Measurements from ENCODE around the gene RETREG2.
"Not testable (repeated sequence)": the region's sequence is repeated elsewhere in the genome, so short reads cannot be mapped to it uniquely, and the experiment has no call there.

Gene RETREG2

DNA sequence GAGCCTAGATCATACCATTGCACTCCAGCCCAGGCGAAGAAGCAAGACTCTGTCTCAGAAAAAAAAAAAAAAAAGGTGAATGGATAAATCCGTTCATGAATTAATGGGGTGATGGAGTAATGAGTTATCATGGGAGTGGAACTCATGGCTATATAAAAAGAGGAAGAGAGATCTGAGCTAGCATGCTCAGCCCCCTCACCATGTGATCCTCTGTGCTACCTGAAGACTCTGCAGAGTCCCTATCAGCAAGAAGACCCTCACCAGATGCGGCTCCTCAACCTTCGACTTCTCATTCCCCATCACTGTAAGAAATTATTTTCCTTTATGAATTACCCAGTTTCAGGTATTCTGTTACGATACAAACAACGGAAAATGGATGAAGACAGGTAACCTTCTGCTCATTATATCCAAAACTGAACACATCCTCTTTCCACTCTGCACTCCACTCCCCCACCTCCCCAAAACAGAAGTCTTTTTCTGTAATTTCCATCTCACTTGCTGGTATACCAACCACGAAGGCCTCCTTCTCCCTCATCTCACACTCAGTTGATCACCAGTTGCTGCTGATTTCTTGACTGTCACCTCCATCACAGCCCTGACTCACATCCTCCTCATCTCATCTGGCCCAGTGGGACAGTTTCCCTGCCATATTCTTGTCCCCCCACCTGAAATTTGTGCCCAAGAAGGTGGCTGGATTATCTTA is 8.8 kb downstream of the RETREG2 start:
- DNase-seq (ENCODE audit: low read depth in 2 of 2, low spot score in 1 of 2) = no peak

DNA sequence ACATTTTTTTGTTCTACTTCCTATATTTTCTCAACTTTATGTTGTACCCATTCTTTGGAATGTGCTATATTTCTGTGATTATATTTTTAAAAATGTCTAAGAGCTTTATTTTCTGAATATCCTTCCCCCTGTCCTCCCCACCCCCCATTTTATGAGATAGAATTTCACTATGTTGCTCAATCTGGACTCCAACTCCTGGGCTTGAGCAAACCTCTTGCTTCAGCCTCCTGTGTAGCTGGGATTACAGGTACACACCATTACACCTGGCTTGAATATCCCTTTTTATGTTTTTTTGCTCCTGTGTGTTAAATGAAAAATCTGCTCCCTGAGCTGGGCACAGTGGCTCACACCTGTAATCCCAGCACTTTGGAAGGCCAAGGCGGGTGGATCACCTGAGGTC is 19.3 kb downstream of the RETREG2 start:
- DNase-seq (ENCODE audit: low read depth in 2 of 2, low spot score in 1 of 2) = no peak

DNA sequence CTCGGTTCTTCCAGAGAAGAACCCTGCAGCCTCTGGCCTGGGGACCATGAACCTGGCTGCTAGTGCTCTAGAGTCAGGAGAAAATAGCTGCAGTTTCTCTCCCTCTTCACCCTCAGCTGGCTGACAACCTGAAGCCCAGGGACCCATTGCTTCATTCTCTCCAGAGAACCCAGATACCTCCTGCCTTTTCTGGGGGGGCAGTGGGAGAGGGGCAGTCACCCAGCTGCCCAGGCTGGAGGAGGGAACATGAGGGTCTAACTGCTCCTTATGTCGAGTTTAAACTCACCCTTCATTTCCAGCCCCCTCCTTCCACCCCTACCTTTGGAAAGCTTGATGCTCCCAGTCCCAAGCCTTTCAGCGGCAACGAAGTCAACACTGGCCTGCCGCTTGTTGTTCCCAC is 20.9 kb downstream of the RETREG2 start:
- no peak for DNase-seq (ENCODE audit: low read depth in 2 of 2, low spot score in 1 of 2)

DNA sequence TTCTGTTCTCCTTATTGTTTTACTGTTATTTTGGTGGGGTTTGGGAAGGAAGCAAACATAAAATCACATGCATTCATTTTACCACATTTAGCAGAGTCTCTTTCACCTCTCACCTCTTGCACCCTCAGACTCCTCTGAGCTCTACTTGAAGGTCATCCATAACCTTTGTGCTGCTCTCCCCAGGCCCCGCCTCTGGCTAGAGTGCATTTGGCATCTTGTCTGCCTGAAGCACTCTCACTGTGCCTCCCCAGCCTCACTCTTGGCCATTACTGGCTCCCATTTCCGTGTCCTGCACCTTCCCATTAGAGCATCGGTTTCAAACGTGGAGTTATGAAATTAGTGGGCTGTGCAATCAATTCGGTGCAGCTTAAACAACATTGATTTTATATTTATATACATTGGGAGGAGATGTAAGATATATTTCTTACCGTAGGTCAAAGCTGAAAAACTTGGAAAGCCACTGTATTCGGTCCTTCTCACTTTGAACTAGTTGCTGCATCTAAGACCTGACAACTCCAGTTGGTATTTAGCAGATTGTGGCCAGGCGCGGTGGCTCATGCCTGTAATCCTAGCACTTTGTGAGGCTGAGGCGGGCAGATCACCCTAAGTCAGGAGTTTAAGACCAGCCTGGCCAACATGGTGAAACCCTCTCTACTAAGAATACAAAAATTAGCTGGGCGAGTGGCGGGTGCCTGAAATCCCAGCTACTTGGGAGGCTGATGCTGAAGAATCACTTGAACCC is 21.6 kb downstream of the RETREG2 start:
- DNase-seq (ENCODE audit: low read depth in 2 of 2, low spot score in 1 of 2) = no peak

DNA sequence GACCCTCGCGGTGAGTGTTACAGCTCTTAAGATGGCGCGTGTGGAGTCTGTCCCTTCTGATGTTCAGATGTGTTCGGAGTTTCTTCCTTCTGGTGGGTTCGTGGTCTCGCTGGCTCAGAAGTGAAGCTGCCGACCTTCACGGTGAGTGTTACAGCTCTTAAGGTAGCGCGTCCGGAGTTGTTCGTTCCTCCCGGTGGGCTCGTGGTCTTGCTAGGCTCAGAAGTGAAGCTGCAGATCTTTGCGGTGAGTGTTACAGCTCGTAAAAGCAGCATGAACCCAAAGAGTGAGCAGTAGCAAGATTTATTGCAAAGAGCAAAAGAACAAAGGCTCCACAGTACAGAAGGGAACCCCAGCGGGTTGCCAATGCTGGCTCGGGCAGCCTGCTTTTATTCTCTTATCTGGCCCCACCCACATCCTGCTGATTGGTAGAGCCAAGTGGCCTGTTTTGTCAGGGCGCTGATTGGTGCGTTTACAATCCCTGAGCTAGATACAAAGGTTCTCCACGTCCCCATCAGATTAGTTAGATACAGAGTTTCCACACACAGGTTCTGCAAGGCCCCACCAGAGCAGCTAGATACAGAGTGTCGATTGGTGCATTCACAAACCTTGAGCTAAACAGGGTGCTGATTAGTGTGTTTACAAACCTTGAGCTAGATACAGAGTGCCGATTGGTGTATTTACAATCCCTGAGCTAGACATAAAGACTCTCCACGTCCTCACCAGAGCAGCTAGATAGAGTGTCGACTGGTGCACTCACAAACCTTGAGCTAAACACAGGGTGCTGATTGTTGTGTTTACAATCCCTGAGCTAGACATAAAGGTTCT is 22.6 kb downstream of the RETREG2 start:
- not testable (repeated sequence) for DNase-seq (ENCODE audit: low read depth in 2 of 2, low spot score in 1 of 2)

DNA sequence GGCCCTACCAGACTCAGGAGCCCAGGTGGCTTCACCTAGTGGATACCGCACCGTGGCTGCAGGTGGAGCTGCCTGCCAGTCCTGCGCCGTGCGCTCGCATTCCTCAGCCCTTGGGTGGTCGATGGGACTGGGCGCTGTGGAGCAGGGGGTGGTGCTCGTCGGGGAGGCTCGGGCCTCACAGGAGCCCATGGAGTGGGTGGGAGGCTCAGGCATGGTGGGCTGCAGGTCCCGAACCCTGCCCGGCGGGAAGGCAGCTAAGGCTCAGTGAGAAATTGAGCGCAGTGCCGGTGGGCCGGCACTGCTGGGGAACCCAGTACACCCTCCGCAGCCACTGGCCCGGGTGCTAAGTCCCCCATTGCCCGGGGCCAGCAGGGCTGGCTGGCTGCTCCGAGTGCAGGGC is 23.3 kb downstream of the RETREG2 start:
- not testable (repeated sequence) for DNase-seq (ENCODE audit: low read depth in 2 of 2, low spot score in 1 of 2)

DNA sequence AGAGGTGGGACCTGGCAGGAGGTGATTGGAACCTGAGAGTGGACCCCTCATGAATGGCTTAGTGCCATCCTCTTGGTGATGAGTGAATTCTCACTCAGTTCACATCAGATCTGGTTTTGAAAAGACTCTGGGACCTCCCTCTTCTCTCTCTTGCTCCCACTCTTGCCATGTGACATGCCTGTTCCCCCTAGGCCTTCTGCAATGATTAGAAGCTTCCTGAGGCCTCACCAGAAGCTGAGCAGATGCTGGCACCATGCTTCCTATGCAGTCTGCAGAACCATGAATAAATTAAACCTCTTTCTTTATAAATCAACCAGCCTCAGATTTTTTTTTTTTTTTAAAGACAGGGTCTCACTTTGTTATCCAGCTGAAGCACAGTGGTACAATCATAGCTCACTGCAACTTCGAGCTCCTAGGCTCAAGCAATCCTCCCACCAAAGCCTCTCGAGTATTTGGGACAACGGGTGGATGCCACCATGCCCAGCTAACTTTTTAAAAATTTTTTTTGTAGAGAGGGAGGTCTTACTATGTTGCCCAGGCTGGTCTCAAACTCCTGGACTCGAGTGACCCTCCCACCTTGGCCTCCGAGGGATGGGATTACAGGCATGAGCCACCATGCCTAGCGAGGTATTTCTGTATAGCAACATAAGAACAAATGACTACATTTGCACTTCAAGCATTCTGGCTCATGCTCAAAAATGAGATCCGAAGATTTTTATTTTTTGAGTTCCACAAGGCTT is 26.5 kb downstream of the RETREG2 start:
- no peak for DNase-seq (ENCODE audit: low read depth in 2 of 2, low spot score in 1 of 2)

DNA sequence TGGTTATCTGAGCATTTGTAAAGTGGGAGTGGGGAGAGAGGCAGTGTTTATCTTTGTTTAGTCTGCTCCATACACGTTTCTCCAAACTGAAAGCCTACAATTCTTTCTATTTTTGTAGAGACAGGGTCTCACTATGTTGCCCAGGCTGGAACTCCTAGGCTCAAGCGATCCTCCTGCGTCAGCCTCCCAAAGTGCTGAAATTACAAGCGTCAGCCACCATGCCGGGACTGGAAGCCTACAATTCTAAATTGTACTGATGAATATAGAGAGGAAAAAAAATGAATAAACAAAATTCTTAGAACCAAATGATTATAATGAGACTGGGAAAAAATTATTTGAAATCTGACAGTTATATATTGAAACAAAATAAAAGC is 27.1 kb downstream of the RETREG2 start:
- DNase-seq (ENCODE audit: low read depth in 2 of 2, low spot score in 1 of 2) = no peak

DNA sequence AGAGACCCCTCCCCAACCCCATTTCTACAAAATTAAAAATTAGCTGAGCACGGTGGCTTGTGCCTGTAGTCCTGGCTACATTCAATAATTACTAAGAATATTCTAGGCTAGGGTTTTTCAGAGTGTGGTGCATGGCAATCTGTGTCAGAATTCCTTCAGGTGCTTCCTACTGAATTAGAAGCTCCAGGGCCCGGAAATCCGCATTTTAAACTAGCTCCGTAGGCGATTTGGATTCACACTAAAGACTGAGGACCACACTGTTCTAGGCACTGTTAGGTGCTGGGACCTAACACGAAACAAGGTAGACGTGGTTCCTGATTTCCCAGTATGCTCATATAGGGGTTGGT is 27.9 kb downstream of the RETREG2 start:
- DNase-seq (ENCODE audit: low read depth in 2 of 2, low spot score in 1 of 2) = no peak

DNA sequence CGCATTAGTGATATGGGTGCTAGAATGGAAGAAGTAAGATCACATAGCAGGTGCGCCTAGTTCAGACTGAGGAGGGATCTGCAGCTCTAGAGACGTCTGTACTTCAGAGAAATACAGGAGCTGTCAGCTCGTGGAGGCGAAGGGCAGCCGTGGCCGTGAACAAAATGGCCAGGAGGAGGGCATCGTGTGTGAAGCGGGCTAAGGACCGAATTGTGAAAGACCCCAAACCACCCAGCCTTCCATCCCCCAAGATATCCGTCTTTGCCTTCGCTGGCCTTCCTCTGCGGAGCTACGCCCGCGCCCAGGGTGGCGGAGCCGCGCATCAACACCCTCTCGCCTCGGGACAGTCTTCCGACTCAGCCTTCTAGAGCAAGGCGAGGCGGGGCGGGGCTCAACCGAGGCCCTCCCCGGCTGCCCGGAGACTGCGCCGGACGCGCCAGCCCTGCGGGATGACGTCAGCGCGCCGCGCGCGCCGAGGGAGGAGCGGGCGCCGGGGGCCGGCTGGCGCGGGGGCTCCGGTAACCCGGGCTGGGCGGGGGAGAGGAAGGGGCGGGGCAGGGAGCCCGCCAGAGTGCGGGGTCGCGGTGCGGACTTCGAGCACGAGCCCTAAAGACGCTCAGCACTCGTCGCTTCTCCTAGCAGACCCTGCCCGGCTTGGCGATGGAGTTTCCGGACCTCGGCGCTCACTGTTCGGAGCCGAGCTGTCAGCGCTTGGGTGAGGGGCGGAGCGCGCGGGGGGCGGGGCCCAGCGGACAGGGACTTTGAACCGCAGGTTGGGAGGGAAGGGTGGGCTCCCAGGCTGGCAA is 28.5 kb downstream of the RETREG2 start, which contains the start of gene ZFAND2B:
Gene ZFAND2B (plus strand): TSS at position 455 of the 806 bp plus-strand sequence. CDS start 206 bp downstream, at position 661.
- peak; percentile 89 to 90 for DNase-seq (ENCODE audit: low read depth in 2 of 2, low spot score in 1 of 2)

DNA sequence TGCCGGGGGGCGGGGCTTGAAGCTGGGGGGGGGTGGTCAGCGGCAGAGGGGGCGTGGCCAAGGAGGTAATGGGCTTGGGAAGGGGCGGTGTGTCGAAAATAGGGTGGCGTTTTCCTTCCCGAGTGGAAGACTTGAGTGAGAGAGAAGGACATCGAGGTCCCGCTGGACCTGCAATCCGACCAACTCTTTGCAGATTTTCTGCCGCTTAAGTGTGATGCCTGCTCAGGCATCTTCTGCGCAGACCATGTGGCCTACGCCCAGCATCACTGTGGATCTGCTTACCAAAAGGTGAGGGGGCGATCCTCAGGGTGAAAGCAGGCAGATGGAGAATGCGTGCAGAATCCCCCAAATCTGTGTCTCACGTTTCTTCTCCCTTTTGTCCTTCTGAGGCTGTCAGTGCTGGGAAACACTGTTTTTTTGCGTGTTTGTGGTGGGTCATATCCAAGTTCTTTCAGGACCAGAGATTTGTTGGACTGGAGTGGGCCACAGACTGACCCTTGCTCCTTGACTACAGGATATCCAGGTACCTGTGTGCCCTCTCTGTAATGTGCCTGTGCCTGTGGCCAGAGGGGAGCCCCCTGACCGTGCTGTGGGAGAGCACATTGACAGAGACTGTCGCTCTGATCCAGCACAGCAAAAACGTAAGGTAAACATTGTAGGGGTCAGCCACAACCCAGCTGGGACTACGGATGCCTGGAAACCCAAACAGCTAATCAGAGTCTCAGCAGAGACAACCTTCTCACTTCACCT is 29.2 kb downstream of the RETREG2 start:
- no peak for DNase-seq (ENCODE audit: low read depth in 2 of 2, low spot score in 1 of 2)

DNA sequence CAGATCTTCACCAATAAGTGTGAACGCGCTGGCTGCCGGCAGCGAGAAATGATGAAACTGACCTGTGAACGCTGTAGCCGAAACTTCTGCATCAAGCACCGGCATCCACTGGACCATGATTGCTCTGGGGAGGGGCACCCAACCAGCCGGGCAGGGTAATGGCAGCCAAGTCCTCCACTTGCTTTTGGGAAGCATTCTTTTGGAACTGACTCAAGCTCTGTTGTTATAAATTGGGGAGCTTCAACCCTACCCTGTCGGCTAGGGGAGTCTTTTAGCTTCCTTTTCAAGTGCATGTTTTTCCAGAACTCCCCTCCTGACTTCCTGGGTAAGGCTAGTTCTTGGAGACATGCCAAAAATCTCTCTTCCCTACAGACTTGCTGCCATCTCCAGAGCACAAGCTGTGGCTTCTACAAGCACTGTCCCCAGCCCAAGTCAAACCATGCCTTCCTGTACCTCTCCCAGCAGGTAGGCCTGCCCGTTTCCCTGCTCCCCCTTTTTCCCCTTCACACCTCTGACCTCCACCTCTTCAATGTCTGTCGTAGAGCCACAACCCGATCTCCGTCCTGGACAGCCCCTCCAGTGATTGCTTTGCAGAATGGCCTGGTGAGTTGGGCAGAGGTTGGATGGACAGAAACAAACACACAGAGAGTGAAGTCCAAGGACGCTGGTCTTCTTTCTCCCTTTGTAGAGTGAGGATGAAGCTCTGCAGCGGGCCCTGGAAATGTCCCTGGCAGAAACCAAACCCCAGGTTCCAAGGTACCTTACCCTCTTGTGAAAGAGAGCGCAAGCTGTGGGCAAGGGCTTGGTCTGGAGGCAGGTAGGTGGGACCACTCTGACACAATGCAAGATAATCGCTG is 30.0 kb downstream of the RETREG2 start:
- DNase-seq (ENCODE audit: low read depth in 2 of 2, low spot score in 1 of 2) = no peak

DNA sequence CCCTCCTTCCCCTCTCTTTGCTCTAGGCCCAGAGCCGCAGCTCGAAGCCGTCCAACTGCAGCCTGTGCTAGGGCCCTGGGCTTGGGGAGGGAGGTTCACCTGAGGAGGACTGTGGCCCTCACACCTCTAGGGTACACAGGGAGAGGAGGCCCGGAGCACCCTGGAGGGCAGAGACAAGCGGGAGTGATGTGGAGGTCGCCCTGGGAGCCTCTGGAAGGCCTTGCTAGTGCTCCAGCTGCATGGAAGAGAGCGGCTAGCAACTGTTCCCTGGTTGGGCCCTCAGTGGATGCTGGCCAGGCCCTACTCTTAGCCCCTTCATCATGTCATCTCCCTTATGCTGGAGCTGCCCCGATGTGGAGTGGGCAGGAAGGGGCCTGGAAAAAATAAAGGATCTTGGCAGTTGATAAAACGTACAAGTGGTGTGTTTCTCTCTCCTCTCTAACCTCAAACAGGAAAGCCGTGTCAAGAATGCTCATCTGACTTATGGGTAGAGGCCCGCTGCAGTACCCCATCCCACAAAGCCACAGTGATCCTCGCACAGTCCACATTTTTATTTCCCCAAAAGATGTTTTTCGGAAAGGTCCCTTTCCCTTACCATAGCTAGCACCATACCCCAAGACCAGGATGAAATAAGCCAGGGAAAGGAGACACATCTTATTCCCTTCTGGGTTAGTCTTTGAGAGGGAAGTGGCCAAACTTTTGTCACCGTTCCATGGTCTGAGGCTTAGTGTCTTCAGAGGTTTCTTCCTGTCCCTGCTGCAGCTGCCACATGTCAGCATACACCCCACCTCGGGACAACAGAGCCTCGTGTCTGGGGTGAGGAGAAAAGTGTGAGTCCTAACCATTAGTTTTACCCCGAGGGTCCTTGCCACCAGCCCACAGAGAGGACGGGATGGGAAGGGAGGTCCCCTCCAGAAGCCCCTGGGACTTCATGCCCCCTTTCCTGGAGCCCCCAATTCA is 31.4 kb downstream of the RETREG2 start:
- DNase-seq (ENCODE audit: low read depth in 2 of 2, low spot score in 1 of 2) = no peak

DNA sequence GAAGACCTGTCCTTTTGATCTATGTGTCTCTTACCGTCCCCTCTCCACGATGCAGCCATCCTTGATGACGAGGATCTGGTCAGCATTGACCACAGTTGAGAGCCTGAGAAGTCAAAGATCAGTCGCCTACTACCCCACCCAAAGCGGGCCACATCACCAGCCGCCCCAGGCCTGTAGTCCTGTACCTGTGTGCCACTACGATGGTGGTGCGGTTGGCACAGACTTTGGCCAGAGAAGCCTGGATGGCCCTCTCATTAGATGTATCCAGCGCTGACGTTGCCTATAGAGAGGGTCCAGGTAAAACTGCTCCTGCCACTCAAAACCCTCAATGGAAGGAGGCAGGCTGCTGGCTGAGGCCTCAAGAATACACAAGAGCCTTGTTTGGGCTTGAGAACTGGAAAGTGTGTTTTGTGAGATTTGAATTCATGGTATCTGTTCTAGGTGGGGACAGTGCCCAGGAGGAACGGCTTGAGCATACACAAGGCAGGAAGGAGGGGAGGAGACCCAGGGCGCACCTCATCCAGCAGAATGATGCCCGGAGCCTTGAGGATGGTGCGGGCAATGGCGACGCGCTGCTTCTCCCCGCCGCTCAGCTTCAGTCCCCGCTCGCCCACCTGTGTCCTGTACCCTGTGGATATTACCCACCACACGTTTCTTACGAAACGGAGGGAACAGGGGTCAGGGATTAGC is 32.3 kb downstream of the RETREG2 start:
- DNase-seq (ENCODE audit: low read depth in 2 of 2, low spot score in 1 of 2) = no peak

DNA sequence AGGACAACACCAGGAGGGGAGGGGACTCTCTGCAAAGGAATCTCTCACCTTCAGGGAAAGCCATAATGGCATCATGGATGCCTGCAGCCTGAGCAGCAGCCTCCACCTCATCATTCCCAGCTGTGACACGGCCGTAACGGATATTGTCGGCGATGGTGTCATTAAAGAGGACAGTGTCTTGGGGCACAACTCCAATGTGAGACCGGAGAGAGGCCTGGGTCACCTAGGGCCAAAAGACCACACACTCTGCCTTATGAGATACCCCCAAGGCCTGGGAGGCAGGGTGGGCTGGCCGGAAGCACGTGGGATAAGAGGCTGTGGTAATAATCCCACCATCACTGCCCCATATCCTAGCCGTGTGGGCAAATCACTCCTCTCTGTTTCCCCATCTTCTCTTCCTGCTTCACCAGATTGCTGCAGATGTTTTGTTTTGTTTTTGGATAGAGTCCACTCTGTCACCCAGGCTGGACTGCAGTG is 32.8 kb downstream of the RETREG2 start:
- no peak for DNase-seq (ENCODE audit: low read depth in 2 of 2, low spot score in 1 of 2)

DNA sequence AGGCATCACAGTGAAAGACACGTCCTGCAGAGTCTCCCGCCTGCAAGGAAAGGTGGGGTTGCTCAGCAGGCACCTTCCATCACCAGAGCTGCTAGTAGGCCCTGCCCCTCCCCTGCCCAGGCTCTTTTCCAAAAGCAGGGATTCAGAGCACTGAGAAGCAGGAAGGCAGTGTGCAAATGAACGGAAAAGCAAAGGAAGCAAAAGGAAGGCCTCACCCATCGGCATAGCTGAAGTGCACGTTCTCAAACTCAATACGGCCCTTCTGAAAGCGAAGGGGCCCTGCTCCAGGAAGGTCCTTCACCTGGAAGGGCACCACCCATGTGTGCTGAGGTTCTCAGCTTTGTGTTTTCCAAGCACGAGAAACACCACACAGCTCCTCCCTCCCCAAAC is 34.9 kb downstream of the RETREG2 start:
- no peak for DNase-seq (ENCODE audit: low read depth in 2 of 2, low spot score in 1 of 2)

DNA sequence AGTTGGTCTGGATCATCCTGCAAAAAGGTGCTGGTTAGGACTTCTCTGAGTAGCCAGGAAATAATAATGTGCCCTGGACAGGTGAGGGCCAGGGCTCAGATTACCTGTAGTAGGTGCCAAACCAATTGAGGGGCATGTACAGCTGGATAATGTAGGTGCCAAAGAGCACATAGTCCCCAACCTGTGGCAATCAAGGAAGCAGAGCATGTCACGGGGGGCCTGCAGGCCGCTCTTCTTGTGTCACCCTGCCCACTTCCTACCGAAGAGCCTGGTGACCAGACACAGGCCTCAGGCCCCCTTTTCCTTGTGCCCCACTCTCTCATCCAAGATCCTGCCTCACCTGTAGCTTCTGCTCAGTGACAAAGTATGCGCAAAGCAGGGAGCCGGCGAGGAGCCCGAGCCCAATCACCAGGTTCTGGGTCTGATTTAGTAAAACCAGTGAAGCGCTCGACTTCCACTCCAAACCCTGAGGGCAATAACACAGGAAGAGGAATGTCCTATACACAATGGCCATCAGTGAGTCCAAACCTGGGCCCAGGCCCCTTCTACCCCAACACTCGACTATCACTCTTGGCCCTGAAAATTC is 35.5 kb downstream of the RETREG2 start:
- no peak for DNase-seq (ENCODE audit: low read depth in 2 of 2, low spot score in 1 of 2)

Data from stimulated activated CD8-positive, alpha-beta memory T cell treated with anti-CD3 and anti-CD28 coated beads, Interleukin-4, amount 100 ng/mL, for 1 hour (primary cell).